Activated CD8-positive, alpha-beta memory T cell treated with anti-CD3 and anti-CD28 coated beads for 4 hours (primary cell): ENCODE measurements around the gene OR51M1.

Experiments used
- DNase-seq, 2 donors: peaks; one replicate each; pipeline ENCODE4 v3.0.0-alpha.2; 2020; ENCODE audit warnings: low read depth in 2 of 2

Gene OR51M1

DNA sequence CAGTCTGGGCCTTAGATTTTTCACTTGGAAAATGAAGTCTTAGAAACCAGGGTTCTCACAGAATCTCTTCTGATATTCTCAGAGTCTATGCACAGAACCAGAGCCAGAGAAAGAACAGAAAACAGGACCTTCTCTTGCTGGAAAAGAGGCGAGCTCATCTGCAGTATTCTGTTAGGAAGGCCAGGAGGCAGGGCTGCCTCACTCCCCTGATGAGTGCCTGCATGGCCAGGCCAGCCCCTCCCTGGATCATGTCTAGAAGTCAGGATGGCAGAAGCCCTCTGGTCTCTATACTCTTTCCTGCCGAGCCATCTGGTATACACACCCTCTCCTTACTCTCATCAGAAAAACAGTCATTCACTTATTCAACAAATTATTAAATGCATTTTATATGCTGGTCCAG is 723 bp downstream of the OR51M1 start:
- no peak for DNase-seq

DNA sequence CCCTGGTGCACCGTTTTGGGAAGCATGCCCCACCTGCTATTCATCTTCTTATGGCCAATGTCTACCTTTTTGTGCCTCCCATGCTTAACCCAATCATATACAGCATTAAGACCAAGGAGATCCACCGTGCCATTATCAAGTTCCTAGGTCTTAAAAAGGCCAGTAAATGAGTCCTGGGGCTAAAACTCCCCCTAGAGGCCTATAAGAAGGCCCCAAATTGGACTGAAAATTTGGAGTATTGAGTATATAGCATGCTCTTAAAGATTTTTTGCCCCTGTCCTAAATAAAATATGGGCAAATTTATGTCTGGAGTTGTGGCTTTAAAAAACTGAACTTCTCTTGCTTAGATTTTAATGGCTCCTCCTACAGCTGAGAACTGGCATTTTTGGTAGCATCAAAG is 6.6 kb downstream of the OR51M1 start:
- DNase-seq, result no peak

DNA sequence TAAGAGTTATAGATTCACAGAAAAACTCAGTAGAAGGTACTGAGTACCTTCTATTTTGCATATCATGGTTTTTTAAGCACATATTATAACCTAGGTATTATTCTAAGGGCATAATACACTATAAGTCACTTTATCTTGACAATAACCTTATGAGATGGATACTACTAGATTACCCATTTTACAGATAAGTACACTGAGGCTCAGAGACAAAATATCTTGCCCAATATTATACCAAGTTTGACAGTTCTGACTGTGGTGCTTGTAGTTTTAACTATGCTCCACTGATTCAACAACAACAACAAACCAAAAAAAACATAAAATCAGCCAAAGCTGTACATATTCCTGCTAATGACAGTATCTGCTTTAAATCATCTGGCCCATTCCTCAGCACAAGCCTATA is 10.5 kb downstream of the OR51M1 start:
- no peak for DNase-seq

DNA sequence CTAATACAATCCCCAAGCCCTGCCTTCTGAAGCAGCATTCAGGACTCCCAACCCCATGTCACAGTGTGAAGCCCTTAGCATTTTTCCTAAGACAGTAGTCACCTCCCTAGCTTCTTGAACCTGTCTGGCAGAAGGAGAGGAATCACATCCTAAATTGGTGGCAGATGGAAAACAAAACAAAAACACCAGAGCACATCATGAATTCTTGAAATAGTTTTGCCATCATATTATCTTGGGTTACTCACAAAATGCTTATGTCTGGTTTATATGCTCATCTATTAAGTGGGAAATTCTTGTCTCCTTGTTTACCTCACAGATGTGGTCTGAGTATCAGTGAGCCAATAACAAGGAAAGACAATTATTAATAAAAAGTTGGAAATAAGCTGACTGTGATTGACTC is 15.3 kb downstream of the OR51M1 start:
- DNase-seq, result no peak

DNA sequence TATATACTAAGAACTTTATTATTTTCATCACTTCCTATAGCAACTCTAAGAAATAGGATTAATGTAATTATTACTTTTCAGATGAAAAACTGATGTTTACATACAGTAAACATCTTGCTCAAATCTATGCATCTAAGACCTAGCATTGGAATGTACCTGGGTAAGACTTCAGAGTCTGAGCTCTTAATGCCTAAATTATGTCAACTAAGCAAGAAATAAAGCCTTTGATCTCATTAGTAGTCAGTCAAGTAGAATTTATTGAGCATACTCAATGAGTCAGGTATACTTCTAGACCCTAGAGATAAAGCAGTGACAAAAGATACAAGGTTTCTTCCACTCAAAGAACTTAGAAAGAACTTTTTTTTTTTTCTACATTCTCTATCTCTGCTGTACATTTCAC is 21.6 kb downstream of the OR51M1 start:
- DNase-seq, result no peak

DNA sequence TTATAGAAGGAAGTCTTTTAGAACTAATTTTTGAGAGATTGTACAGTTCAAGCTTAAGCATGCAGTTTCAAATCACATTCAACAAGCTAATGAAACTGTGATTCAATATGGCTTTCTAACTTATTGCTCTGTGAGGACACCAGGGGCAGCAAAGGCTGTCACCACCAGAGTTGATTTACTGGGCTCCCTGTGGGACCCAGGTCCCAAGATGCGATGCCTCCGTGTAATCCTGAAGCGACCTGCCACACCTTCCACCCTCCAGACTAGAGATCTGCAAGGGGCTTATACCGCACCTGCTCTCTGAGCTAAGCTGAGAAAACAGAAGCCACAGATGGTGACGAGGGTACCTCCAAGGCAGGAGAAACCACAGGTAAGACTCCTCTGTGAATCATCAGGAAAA is 37.4 kb downstream of the OR51M1 start:
- DNase-seq, result no peak

DNA sequence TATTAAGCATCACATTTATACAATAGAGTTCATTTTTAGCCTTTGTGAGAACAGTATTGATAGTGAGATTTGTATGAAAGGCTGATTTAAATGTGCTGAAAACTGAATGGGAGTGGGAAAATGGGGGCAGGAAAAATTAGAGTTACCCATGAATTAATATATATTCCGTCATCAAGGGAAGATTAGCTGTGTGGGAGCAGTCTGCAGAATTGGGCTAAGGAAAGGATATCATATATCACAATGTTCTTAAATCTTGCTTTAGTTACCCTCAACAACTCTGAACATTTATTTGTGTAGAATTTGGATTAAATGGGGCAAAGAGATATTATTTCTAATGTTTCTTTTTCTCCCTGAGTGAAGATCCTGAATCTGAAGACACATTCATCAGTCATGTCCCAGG is 38.2 kb downstream of the OR51M1 start, which contains the start of gene OR51Q1:
Gene OR51Q1 (plus strand): TSS at position 301 of the 400 bp plus-strand sequence. CDS start 90 bp downstream, at position 391.
- DNase-seq, result no peak

DNA sequence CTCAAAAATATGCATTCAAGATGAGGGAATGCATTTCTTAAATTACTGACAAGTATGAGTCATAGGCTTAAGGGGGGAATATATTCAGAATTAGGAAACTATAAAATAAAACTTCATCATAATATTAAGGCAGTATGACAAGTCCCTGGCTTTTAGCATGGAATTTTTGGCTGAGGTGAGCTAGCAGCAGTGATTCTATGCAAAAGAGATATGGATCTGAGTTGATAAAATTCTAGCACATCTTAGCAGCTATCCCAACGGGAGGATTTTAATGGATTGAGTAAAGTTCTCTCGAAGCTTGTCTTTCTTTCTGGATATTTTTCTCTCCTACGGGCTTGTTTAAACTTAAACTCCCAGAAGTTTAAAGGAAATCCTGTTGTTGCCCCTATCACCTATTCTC is 39.5 kb downstream of the OR51M1 start:
- no peak for DNase-seq

DNA sequence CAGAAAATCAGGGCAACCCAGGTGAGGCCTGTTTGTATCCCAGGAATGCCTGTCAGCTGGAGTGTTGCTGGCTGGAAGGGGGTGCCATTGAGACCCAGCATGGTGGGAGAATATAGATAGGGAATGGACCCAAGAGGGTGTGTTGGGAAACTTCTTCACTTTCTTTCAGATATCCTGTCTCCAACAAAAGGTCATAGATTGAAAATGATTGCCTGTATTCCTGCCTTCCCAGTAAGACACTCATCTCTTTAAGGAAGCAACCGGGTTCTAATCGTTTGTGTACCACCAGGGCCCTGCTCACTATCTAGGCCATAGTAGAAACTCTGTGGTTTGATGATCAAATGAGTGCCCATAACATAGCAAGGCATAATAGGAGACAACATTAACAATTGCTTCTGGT is 57.8 kb downstream of the OR51M1 start, which contains the start of gene OR51I1:
Gene OR51I1 (minus strand): TSS at position 101 of the 400 bp plus-strand sequence. CDS start 0 bp downstream, at position 101.
- no peak for DNase-seq
